Stimulated activated CD8-positive, alpha-beta memory T cell treated with anti-CD3 and anti-CD28 coated beads, Interleukin-15, amount 100 ng/mL, for 48 hours (primary cell): ENCODE data around the gene PBX1.
"Not testable (repeated sequence)": the region's sequence is repeated elsewhere in the genome, so short reads cannot be mapped to it uniquely, and the experiment has no call there.

Experiments
- DNase-seq, 2 donors: peaks; one replicate each; pipeline ENCODE4 v3.0.0-alpha.2; 2020; ENCODE audit warnings: low read depth in 2 of 2

Gene PBX1

DNA sequence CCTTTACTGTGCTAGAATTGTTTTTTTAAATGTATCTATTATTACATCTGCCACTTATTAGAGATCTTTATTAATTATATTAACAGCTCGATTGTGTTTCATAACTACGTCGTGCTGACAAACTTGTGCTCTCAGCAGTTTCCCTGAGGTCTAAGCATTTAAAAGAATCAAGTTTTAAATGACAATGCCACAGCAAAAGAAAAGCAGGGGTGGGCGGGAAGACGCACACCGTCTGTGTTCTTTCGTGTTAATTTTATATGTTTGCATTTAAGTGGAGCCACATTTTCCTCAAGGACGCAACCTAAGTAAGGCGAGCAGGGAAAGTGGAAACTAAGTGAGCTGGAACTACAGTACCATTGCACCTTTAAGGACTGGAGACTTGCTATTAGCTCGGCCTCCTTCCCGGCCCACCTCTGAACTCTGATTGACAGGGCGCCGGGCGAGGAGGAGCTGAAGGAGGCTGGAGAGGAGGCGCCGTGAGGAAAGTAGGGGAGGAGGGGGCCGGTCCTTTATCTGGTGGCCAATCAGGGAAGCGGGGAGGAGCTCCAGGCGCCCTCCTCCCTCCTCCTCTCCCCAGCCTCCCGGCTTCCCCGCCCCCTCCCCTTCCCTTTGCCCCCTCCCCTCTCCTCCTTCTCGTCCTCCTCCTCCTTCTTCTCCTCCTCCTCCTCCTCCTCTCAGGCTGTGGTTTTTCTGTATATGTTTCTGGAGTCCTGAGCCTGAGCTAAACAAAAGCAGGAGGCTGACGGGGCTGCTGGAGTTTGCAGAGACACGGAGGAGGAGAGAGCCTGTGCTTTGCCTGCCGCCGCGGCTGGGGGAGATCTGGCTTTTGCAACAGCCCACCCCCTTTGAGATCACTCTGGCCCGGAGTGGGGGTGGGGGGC, at the start of gene PBX1:
TSS of gene PBX1 (plus strand) at position 724 of the 881 bp plus-strand sequence.
- DNase-seq = peak; percentile 66 to 73

DNA sequence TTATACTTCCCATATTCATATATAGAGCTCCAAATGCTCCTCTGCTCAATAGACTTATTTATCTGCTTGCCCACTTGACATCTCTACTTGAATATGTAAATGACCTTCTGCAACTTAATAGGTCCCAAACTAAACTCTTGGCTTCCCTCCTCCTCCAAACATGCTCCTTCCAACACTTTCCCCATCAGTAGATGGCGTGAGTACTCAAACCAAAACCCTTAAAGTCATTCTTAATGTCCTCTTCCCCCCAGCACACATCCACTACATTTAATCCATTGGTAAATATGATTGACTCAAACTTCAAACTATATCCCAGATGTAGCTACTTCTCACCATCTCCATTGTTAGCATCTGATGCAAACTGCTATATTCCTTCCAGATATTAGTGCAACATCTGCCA, 48.5 kb upstream of the PBX1 start:
- no peak for DNase-seq

DNA sequence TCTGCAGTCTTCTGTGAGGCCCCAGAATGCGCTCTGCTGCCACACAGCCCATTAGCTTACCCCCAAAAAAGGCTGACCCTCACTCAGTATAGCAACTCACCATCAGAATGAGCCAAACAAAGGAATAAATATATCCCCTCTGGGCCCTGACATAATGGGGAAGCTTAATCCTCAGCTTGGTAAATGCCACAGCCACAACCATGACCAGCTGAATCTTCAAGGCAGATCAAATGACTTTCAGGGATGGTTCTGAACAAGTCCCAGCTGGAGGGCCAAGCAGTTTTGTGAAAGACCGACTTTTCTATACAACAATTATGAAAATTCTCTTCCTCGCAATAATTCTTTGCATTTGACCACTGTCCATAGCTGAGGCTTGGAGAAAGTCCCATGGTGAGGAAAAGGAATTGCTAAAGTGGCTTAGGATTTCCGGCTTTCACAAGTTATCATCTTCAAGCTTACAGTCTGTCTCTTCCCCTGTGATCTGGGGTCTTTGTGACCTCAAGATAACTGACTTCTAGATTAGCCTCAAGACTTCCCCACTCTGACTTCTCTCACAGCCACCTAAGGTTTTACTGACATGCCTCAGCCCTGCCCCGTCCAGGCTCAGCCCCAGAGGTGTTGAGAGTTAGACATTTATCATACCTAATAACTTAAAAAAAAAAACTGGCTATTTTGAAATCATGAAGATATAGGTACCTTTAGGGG, 47.8 kb upstream of the PBX1 start:
- no peak for DNase-seq

DNA sequence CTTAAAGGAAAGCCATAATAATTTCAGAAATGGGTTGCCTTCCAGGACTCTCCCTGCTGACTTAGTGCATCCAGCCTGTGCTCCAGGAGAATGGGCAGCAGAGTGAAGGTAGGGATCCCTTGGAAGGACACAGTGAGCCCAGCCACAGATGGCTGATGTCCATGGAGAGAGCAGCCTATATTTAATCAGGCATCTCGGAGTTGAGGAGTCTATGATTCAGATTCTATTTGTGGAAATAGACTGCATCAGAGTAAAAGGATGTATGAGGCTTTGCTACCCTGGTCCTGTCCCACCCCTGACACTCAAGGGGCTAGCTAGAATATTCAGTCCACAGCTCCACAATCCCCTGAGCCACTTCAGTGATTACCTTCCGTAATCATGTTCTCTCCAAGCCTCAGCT, 43.8 kb upstream of the PBX1 start:
- DNase-seq = no peak

DNA sequence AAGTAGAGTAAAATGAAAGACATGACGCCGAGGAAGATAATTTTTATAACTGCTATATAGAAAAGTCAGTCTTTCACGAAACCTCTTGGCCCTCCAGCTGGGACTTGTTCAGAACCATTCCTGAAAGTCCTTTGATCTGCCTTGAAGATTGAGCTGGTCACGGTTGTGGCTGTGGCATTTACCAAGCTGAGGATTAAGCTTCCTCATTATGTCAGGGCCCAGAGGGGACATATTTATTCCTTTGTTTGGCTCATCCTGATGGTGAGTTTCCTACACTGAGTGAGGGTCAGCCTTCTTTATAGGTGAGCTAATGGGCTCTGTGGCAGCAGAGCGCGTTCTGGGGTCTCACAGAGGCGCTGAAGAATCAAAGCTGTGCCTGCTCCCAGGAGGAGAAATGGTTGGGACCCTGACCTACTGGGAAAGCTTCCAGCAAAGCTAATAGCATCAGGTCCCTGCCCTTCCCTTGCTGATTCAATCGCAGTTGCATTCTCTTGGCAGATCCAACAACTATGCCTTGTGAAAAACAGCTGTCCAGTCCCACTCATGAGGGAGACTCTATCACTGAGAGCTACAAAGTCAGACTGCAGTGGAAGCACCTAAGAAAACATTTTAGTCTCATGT, 43.2 kb upstream of the PBX1 start:
- DNase-seq = no peak

DNA sequence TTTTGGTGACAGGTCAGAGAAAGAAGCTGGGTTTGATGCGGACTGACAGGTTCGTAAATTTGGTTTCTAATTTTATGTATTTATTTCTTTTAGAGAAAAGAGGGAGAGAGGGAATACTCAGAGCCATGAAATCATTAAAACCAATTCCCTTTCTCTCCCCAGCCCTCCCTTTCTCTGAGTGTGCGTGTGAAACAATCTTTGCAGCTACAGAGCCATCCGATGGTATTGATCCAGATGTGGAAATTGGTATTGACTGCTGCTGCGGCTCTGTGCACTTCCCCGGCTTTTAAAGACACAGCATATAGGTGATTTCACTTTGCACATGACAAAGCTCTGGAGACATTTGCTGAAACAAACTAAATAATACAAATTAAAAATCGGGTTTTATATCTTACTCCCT, 42.4 kb upstream of the PBX1 start:
- no peak for DNase-seq

DNA sequence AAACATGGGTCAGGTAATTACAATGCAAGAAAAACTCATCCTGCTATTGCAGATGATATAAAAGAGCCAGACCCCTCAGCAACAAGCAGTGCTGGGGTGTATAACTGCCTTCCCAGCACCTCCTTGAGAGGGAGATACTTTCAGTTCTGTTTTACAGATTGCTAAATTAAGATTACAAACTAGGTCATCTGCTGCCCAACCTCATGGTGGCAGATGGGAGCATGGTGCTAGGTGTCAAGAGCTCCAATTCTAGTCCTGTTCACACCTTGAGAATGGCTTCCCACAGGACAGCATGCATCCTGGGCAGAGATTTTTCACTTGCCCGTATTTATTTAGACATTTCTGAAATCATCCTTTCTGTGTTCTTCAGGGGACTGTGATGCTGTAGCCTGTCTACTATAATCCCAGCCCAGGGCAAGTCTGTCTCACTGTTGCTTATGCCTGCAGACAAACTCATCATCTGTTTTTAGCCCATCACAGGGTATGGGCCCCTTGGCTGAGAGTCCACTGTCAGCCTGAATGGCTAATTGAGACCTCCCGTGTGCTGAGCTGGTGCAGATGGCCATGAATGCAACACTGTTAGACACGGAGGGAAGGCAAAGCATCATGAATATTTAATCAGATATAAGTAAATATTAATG, 40.2 kb upstream of the PBX1 start:
- no peak for DNase-seq

DNA sequence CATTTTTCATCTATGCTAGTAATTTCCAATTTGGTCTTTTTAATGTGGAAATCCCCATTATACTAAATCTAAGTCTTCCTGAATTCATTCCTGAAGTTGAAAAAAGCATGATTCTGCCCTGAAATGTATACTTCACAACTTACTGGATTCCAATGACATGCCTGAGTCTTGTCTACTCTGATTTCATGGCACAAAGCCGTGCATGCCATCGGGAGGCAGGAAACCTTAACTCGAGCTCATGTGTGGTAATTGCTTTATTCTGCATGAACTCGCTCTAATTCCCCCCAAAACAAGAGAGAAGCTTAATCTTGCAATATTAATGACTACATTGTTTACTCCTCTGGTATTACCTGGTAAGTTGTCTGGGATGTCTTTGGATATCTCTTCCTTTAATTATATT, 39.6 kb upstream of the PBX1 start:
- no peak for DNase-seq

DNA sequence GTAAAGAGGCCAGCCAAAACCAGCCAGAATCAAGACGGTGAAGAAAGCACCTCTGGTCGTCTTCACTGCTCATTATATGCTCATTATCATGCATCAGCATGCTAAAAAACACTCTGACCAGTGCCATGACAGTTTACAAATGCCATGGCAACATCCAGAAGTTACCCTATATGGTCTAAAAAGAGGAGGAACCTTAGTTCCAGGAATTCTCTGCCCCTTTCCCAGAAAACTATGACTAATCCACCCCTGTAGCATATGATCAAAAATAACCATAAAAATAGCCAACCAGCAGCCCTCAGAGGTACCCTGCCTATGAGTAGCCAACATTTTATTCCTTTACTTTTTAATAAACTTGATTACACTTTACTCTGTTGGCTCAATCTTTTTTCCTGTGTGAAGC, 34.2 kb upstream of the PBX1 start:
- DNase-seq = no peak

DNA sequence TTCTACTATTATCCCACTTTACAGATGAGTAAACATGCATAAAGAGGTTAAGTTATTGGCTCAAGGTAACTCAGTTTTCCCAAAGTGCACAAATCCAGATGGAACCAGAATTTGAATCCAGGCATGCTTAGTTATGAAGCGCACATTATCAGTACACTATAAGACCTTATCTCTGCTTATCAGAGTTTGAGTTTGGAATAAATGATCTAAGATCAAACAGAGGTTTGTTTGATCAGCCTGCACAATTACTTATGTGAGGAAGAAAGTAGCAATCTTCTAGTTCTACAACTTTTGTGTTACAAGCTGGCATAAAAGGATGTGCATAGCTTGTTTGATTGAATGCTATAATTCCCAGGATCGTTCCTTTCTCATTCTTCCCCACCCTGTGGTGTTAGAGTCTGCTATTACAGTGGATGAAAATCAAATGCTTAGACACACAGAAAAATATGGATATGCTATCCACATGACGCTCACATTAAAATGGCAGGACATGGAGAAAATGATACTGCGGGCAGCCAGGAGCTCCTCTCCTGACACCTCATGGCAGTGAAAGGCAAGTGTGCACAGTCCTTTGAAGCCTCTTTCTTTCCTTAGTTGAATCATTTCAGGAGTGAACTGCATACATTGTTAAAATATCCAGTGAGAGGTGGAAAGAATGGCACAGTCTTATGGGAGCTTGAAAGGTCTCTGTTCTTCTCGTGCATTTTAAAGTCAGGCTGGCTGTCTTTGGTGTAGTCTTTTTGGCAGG, 23.9 kb upstream of the PBX1 start:
- no peak for DNase-seq

DNA sequence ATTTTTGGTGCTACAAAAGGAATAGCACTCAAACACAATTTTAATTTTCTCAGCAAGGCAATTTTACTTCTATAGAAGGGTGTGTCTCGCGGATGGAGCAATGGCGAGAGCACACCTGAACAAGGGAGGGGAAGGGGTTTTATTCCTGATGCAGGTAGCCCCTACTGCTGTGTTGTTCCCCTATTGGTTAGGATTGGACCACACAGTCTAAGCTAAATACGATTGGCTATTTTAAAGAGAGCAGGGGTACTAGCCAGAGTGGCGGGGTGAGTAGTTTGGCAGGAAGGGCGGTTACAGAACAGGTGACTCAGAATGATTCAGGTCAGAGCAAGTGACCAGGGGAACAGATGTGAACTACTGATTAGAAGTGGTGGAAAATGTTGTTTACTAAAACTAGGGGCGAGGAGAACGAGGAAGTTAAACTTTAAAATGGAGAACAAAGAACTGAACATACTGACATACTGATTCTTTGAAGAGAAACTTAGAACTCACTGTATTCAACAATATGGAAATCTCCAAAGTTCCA, 6.5 kb upstream of the PBX1 start:
- not testable (repeated sequence) for DNase-seq

DNA sequence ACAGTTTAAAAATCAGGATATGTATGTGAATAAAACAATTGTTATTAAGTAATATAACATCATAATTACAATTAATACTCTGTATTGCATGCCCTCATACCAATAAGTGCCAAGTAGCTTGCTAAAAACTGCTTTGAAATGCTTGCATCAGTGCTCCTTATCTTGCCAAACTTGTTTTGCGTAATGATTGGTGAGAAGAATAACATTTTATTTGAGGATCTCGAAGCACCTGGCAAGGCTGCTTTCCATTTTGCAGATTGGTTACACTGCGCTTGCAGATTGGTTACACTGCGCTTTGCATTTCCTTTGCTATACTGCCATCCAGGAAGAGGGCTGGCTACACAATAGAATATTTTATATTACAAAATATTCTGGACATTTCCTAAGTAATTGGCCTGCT, 1.7 kb upstream of the PBX1 start:
- DNase-seq = no peak

DNA sequence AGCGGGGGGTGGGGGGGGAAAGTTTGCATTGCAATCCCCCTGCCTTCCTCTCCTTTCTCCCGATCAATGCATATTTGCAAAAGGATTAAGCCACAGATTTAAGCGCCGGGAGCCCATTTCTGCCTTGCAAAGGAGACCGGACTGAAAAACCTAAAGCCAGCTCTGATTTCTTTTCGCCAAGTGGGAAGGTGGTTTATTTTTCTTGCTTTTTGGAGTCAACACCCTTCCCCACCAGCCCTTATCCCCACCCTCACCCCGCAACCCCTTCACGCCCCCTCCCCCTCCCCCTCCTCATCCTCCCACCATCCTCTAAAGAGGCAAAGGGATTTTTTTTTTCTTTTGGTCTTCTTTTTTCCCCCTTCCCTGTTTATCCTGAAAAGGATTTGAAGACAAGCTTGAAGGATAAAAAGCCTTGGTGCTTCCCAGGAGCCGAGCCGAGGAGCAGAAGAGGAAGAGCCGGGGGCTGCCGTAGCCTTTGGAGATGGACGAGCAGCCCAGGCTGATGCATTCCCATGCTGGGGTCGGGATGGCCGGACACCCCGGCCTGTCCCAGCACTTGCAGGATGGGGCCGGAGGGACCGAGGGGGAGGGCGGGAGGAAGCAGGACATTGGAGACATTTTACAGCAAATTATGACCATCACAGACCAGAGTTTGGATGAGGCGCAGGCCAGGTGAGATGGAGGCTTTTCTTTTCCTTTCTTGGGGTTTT, 513 bp downstream of the PBX1 start:
- DNase-seq = no peak

DNA sequence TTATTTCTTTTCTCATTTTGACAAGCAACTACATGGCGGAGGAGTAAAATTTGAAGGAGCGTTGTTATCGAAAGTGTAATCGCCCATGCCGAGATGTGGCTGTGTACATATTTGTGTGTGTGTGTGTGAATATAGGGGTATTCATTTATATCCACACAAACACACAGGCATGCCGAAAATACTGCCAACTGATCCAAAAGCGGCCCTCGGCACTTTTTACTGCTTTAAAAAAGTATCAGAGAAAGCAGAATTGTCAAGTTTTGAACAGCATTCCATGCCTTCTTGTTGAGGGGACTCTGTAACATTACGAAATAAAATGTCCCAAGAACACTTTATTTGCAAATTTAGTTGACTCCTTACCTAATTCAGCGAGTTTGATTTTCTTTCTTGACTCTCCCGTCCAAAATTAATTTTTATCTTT, 1.1 kb downstream of the PBX1 start:
- no peak for DNase-seq

DNA sequence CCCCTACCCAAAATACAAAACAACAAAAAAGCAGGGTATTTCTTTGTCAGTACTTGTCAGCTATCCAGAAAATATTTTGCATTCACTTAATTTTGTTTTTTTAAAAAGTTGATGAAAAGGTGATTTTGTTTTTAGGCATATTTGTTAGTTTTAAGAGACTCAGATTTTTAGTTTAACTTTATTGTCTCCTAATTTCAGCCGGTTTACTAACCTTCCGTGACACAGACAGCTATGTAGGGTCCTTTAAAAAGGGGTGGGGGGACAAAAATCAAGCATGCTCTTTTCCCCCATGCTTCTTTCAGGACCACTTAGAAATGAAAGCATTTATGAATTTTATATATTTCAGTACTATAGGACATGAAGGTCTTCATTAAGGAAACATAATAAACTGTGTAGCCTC, 1.6 kb downstream of the PBX1 start:
- DNase-seq = no peak

DNA sequence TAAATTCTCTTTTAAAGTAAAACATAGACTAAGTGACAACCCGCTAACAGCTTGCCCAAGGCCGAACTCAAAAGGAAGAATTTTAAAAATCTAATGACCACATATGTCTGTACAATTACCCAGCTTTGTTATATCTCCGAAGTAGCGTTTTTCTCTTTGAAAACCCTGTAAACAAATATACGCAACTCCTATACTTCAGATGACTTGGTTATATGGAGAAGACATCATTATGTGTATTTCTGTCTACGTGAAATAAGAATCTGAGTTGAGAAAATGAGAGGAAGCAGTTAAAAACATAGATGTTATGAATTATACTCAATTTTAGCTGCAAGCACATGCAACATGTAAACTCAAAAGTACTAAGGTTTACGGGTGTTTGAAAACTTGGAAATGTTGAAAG, 2.0 kb downstream of the PBX1 start:
- DNase-seq = no peak

DNA sequence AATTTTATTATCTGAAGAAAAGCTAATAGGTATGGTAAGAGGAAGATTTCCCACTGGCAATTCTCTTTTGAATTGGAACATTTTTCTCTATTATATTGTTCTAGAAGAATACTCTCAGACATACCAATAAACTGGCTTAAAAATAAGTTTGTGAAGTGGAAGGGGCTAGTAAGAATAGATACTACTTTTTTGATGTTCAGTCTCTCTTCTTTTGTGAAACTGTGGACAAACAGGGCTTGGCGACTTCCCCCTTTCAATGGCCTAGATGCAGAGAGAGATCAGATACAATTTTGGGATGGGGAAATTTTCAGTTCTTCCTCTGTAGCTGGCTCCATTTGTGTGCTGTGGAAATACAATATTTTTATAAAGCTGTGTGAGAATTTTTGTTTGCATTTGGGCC, 2.5 kb downstream of the PBX1 start:
- DNase-seq = no peak

DNA sequence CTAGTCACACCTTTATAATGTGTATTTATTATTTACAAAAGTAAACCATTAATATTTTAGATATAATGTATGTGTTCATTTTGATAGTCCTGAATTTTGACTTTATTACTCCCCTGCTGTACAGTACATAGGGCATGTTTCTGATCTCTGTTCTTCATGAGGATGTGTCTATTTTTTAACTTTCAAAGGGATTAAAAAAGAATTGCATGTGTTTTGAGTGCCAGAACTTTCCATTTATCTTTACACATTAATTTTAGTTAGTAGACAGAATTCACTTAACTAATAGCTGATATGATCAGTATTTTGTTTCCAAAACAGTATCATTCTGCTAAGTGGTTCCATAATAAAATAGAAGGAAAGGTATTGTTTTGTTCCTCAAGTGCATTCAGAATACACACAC, 3.1 kb downstream of the PBX1 start:
- no peak for DNase-seq

DNA sequence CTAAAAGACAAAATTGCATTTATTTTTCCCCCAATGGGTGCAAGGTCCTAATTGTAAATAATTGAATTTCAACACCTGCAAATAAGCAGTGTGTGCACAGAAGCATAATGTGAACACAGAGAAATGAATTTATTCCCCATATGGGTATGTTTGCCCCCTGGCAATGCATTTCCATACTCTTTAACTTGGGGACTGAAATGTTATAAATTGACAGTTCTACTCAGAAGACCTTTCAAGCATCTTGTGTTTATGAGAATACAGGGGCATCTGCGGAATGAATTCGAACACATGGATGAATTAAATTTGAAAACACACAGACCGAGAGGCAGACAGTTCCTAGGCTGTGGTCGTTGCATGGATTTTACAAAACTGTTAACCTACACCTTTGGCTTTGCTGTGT, 3.5 kb downstream of the PBX1 start:
- no peak for DNase-seq

DNA sequence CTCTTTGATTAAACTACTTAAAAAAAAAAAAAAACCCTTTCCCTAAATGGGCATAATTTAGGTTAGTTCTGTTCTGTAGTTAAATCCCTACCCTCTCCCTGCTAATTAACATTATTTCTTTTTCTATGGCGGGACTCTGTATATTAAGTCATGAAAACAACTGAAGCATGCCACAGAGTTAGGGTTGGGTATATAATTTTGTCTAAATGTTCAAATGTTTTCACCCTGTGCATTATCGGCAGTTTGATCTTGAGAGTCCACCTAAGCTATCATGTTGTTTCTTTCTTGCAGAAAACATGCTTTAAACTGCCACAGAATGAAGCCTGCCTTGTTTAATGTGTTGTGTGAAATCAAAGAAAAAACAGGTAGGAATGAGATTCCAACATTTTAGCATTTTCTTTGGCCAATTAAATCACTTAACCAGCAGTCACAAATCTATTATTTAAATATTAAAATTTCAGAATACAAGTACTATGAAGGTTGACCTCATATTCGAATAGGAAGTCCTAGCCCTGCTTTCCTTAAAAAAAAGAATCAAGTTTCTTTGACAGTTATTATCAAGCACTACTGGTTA, 4.0 kb downstream of the PBX1 start:
- DNase-seq = no peak
